Activated T-helper 2 cell treated with anti-CD3 and anti-CD28 coated beads, Interferon-gamma antibody, Interleukin-2, Interleukin-4, amounts not matched to agents 10 μg/mL and 5 μg/mL and 100 μg/mL, durations not matched to agents 14 hours and 24 hours and 36 hours (primary cell): ENCODE data around the gene TUBB6. TPM values are rescaled to one million over a fixed set of nuclear protein-coding genes. Genes with fewer than 3 reads are reported as not detected.
A peak's percentile ranks its signal among the peaks of the same experiment; 100 is the strongest.

Source experiments
- DNase-seq: peaks from one replicate; pipeline ENCODE4 v3.0.0; 2021; ENCODE audit warnings: low spot score
- H3K27ac Mint-ChIP-seq: one replicate; pipeline ENCODE4 v1.8.0; 2021; ENCODE audit warnings: mixed read lengths
- H3K27me3 Mint-ChIP-seq: one replicate; pipeline ENCODE4 v1.8.0; 2021; ENCODE audit warnings: low read depth, mixed read lengths
- H3K36me3 Mint-ChIP-seq: one replicate; pipeline ENCODE4 v1.8.0; 2021; ENCODE audit warnings: low read depth, mixed read lengths
- H3K4me1 Mint-ChIP-seq: one replicate; pipeline ENCODE4 v1.8.0; 2021; ENCODE audit warnings: low read depth, mixed read lengths
- H3K4me3 Mint-ChIP-seq: one replicate; pipeline ENCODE4 v1.8.0; 2021; ENCODE audit warnings: low read depth, mild to moderate bottlenecking, moderate library complexity, mixed read lengths
- H3K9me3 Mint-ChIP-seq: one replicate; pipeline ENCODE4 v1.8.0; 2021; ENCODE audit warnings: mixed read lengths
- intact Hi-C: fragments of 100-400 bp; cut with micrococcal nuclease; formaldehyde crosslinking; loops from one replicate; pipeline ENCODE4 v1.15.1; 2023
- total RNA-seq: library from RNA; stranded (reverse); gene quantifications from 2 replicates; pipeline ENCODE4 v1.2.3, GENCODE V29; 2022

Gene TUBB6
- total RNA-seq, 1 donor from 2014 or later = 57.2 TPM

DNA sequence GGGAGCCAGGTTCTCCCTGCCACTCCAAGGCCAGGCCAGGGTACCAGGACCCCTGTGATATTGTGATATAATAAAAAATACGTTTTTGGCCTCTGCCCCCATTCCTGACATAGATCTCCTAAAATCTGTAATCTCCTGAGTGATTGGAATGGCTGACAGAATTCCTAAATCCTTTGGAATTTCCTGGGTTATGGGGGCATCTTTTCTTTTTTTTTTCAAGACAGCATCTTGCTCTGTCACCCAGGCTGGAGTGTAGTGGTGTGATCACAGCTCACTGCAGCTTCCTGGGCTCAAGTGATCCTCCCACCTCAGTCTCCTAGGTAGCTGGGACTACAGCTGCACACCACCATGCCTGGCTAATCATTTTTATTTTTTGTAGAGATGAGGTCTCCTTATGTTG, 26.2 kb upstream of the TUBB6 start:
- H3K27me3 Mint-ChIP-seq = peaks cover 22% of the 10 kb centered on the region
- intact Hi-C loops = no loop called here
- DNase-seq = no peak
- no peak overlapping the region for H3K4me3 Mint-ChIP-seq
- no peaks in the 10 kb centered on the region for H3K36me3 Mint-ChIP-seq
- no peak overlapping the region for H3K27ac Mint-ChIP-seq
- H3K9me3 Mint-ChIP-seq = no peaks in the 10 kb centered on the region
- no peaks in the 10 kb centered on the region for H3K4me1 Mint-ChIP-seq

DNA sequence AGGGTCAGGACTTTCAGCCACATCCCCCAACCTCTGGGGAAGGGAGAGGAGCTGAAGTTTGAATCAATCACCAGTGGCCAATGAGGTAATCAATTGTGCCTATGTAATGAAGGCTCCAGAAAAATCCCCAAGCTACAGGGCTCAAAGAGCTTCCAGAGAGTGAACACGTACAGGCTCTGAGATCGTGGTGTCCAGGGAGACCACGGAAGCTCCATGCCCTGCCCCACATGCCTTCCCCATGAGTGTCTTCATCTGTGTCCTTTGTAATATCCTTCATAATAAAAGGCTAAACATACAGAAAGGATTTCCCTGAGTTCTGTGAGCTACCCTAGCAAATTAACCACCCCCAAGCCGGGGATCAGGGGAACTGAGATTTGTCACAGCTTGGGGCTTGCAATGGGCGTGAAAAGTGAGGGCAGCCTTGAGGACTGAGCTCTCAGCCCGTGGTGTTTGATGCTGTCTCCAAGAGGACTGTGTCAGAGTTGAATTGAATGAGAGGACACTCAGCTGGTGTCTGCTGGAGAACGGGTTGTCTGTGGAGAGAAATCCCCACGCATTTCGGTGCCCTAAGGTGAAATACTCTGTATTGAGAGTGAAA, 25.5 kb upstream of the TUBB6 start:
- H3K27me3 Mint-ChIP-seq = peaks cover 22% of the 10 kb centered on the region

DNA sequence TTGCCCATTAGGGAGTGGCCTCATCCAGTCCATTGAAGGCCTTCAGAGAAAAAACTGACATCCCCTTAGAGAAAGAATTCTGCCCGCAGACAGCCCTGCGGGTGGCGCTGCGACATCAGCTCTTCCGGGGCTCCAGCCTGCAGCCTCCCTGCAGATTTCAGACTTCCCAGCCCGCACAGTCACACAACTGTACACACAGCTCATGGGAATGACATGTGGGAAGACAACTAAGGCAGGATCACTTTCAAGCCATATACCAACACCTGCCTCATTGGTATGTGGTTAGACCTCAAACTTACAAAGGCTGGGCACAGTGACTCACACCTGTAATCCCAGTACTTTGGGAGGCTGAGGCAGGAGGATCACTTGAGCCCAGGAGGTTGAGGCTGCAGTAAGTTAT, 24.8 kb upstream of the TUBB6 start:
- no peaks in the 10 kb centered on the region for H3K9me3 Mint-ChIP-seq
- no peak overlapping the region for H3K4me3 Mint-ChIP-seq
- DNase-seq = no peak
- no peak overlapping the region for H3K27ac Mint-ChIP-seq
- no peaks in the 10 kb centered on the region for H3K4me1 Mint-ChIP-seq
- H3K36me3 Mint-ChIP-seq = no peaks in the 10 kb centered on the region
- peaks cover 29% of the 10 kb centered on the region for H3K27me3 Mint-ChIP-seq
- intact Hi-C loops = no loop called here

More for the DNA sequence above, 25.5 kb upstream of the TUBB6 start:
- H3K4me1 Mint-ChIP-seq = no peaks in the 10 kb centered on the region
- intact Hi-C loops = no loop called here
- no peak overlapping the region for H3K27ac Mint-ChIP-seq
- no peak for DNase-seq
- no peak overlapping the region for H3K4me3 Mint-ChIP-seq
- no peaks in the 10 kb centered on the region for H3K9me3 Mint-ChIP-seq
- no peaks in the 10 kb centered on the region for H3K36me3 Mint-ChIP-seq

DNA sequence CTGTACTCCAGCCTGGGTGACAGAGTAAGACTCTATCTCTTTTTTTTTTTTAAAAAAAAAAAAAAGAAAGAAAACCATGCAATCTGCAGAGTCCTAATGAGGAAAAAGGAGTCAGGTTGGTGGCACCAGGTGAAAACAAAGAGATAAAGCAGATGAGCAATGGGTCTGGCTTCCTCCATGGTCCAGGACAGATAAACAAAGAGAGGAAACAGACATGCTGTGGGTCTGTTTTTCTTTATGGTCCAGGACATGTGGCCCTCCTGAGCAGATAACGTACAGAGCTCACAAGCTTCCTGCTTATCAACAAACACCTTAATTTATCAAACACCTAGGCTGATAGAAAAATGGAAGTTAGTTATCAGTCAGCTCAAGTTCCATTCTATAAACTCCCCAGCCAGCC, 24.4 kb upstream of the TUBB6 start:
- Mint-ChIP-seq H3K27ac (no peak overlapping the region), H3K27me3 (peaks cover 33% of the 10 kb centered on the region), H3K36me3 (no peaks in the 10 kb centered on the region), H3K9me3 (no peaks in the 10 kb centered on the region), H3K4me1 (no peaks in the 10 kb centered on the region), H3K4me3 (no peak overlapping the region)
- DNase-seq = no peak
- intact Hi-C loops = no loop called here

DNA sequence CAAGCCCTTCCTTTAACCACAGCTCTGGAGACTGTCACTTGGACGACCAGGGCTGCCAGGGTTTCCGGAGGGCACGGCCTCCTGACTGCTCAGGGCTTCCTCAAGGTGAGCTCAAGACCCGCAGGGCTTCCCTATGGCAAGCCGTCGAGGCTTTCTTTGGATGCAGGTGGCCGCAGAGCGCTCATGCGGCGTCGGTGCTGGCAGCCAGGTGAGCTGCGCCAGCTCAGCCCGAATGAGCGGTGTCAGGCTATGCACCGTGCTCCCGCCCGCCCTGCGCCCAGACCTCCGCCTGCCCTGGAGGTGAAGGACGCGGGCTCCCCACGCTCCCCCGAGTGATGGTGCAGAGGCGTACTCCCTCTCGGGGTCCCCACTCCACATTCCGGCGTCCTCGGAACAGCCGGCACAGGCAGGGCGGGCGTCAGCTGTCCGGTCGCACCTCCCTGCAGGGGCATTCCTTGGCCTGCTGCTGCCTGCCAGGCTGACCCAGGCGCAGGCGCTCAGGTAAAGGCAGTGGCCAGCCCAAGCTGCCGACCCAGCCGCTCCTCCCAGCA, 20.8 kb upstream of the TUBB6 start:
- Mint-ChIP-seq H3K4me1 (no peaks in the 10 kb centered on the region), H3K4me3 (no peak overlapping the region), H3K36me3 (no peaks in the 10 kb centered on the region), H3K27ac (no peak overlapping the region), H3K27me3 (peaks cover 51% of the 10 kb centered on the region), H3K9me3 (no peaks in the 10 kb centered on the region)
- no peak for DNase-seq
- intact Hi-C loops = no loop called here

DNA sequence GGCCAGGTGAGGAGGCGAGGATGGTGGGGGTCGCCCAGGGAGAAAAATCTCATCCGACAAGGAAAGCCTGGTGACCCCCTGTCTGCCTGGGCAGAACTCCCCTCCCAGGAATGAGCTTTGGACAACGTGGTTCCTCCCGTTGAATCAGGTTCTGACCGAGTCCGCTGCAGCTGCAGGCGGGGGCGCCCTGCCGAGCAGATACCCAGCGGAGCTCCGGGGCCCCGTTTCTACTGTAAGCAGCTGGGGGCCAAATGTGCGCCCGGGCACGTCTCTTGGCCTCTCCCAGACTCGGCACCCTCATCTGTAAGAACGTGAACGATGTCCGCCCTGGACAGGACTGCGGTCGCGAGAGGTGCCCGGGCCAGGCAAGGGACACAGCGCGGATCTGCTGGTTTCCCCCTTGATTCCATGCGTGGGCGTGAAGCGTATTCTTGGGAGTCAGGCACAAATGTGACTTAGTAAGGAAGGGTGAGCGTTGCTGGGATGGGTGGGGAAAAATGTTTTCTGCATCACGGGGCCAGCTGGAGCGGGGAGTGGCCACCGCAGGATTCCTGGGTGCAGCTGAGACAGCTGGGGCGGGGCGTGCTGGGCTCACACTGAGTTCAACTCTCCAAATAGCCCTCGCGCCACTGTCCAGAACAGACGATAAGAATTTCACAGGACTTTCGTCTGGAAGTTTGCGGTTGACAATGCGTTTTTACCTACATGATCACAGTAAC, 20.2 kb upstream of the TUBB6 start:
- H3K27me3 Mint-ChIP-seq = peaks cover 51% of the 10 kb centered on the region
- no peaks in the 10 kb centered on the region for H3K9me3 Mint-ChIP-seq
- no peaks in the 10 kb centered on the region for H3K36me3 Mint-ChIP-seq
- DNase-seq = no peak
- intact Hi-C loops = no loop called here
- H3K27ac Mint-ChIP-seq = no peak overlapping the region
- H3K4me1 Mint-ChIP-seq = no peaks in the 10 kb centered on the region
- H3K4me3 Mint-ChIP-seq = peak overlapping the region; percentile 7

DNA sequence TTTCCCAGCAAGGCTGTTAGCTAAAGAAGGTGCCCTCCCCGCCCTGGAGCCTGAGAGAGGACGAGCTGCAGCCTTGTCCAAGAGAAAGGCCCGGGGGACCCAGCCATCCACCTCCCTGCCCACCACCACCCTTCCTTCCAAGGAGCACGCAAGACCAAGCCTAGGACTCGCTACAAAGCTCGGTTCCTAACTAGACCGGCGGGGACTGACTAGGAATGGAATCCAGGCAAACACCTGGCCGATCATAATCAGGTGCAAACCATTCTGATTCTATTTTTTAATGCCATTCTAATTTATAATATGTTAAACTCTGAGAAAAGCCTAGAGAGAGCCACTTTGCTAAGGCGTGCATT, 19.7 kb upstream of the TUBB6 start:
- Mint-ChIP-seq H3K36me3 (no peaks in the 10 kb centered on the region), H3K9me3 (no peaks in the 10 kb centered on the region), H3K27me3 (peaks cover 51% of the 10 kb centered on the region), H3K4me1 (no peaks in the 10 kb centered on the region), H3K27ac (no peak overlapping the region), H3K4me3 (no peak overlapping the region)
- intact Hi-C loops = no loop called here
- no peak for DNase-seq

DNA sequence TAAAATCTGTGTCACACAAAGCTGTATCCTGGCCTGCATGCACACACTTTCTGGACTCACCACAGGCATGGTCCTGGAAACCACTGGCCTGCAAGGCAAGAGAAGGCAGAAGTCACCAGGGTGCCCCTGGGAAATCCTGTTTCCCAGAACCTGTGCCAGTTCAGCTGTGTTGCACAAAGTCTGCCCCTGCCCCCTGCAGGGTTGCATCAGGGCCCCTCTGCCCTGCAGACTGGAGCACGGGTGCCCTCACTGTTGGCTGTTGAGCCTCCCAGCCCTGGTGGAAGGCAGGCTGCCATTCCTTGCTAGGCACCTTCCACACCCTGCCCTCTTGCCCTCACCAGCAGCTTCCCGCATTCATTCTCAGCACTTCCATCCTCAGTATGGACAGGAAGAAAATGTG, 18.0 kb upstream of the TUBB6 start:
- Mint-ChIP-seq H3K27me3 (peaks cover 38% of the 10 kb centered on the region), H3K4me3 (no peak overlapping the region), H3K4me1 (no peaks in the 10 kb centered on the region), H3K9me3 (no peaks in the 10 kb centered on the region), H3K36me3 (no peaks in the 10 kb centered on the region), H3K27ac (no peak overlapping the region)
- intact Hi-C loops = no loop called here
- no peak for DNase-seq

DNA sequence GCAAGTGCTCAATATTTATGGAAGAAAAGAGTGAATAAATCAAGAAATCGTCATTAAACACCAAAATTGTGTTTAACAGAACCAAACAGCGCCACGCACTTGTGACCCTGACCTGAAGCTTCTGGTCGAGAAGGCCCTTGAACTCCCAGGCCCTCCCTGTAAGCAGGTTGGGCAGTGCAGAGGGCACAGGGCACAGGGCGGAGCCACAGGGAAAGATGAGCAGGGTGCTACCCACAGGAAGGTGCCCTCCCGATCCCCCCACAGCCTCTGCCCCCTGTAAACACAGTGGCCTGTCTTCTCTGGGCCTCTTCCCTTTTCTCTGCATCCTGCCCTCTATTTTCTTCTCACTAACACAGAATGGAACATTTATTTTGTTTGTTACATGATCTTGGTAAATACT, 16.9 kb upstream of the TUBB6 start:
- DNase-seq = no peak
- Mint-ChIP-seq H3K4me3 (no peak overlapping the region), H3K27ac (no peak overlapping the region), H3K36me3 (no peaks in the 10 kb centered on the region), H3K9me3 (no peaks in the 10 kb centered on the region), H3K27me3 (peaks cover 34% of the 10 kb centered on the region), H3K4me1 (peaks cover 1% of the 10 kb centered on the region)
- intact Hi-C loops = no loop called here

DNA sequence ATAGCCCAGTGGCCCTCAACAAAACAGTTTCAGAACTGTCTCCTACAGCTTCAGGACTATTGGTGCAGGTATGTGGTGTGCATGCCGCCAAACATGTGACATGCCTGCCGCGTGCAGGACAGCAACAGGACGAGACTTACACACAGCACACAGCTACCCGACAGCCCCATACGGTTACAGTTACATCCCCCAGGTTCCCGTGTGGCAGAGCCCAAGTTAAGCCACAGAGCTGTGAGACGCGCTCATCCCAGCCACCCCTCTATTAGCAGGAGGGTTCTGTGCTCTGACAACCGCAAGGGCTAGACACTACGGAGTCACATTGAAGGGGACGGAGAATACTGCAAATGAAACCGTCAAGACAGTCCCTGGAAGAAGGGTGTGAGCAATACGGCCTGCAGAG, 16.4 kb upstream of the TUBB6 start:
- Mint-ChIP-seq H3K4me3 (no peak overlapping the region), H3K9me3 (no peaks in the 10 kb centered on the region), H3K27ac (no peak overlapping the region), H3K36me3 (no peaks in the 10 kb centered on the region), H3K4me1 (peaks cover 1% of the 10 kb centered on the region), H3K27me3 (peaks cover 31% of the 10 kb centered on the region)
- intact Hi-C loops = no loop called here
- no peak for DNase-seq

DNA sequence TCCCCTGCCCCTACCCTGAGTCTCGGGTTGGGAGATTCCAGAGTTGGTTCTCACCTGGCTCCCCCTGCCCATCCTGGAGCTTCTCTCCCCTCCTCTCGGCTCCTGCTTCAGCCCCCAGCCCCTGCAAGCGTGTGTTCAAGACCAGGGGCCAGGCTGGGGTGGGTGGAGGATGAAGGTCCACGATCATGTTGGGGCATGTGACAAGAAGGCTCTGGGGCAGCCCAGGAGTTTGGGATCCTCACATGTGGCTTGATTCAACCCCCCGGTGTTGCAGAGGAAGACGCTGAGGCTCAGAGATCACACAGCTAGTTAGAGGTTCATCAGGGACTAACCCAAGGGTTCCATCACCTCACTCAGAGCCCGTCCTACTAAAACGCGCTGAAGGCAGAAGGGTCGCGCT, 14.2 kb upstream of the TUBB6 start:
- Mint-ChIP-seq H3K36me3 (no peaks in the 10 kb centered on the region), H3K4me3 (no peak overlapping the region), H3K9me3 (no peaks in the 10 kb centered on the region), H3K27ac (no peak overlapping the region), H3K4me1 (peaks cover 1% of the 10 kb centered on the region), H3K27me3 (peaks cover 25% of the 10 kb centered on the region)
- DNase-seq = no peak
- intact Hi-C loops = no loop called here

DNA sequence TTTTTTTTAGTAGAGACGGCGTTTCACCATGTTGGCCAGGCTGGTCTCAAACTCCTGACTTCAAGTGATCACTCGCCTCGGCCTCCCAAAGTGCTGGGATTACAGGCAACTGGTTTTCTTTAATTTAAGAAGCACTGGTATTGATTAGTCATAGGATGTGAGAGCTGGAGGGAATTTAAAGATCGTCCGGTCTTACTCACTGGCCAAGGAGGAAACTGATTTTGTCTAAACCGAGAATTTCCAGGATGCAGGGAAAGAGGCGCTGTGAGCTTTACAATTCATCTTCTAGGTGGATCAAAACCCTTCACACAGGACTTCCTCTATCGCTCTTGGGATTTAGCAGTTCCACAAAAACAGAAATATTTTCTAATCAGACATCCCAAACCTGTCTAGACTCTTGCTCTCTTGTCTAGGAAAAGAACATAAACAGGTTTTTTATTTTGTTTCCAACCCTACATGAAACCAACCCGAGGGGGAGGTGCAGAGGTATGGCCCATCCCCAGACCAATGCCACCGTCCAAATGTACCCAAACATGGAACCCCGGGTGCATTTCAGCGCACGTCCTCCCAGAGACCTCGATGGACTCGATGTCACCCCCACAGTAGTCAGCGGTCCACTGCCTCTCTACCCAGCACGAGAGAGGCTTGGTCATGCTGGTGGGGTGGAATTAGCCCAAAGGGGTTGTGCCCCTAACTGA, 12.5 kb upstream of the TUBB6 start:
- Mint-ChIP-seq H3K27ac (no peak overlapping the region), H3K9me3 (no peaks in the 10 kb centered on the region), H3K36me3 (no peaks in the 10 kb centered on the region), H3K4me3 (no peak overlapping the region), H3K4me1 (peaks cover 1% of the 10 kb centered on the region), H3K27me3 (peaks cover 18% of the 10 kb centered on the region)
- no peak for DNase-seq
- intact Hi-C loops = no loop called here

DNA sequence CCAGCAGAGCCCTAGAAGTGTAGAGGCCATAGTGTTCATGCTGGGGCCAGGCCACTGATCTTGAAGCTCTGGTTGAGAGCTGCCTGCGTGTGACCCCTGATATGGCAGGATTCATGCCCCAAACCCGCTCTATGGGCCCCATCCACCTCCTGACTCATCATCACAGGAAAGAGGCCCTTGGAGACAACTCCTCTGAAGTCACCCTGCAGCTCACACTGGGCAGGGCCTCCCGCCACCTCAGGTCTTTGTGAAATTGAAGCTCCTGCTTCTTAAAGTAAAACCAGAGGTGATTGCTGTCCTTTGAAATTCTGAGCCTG, 12.0 kb upstream of the TUBB6 start:
- DNase-seq = no peak
- Mint-ChIP-seq H3K27me3 (peaks cover 21% of the 10 kb centered on the region), H3K9me3 (no peaks in the 10 kb centered on the region), H3K4me3 (no peak overlapping the region), H3K27ac (no peak overlapping the region), H3K4me1 (peaks cover 1% of the 10 kb centered on the region), H3K36me3 (no peaks in the 10 kb centered on the region)
- intact Hi-C loops = no loop called here
